ENCODE results near the gene RAB11FIP5.

Gene RAB11FIP5

DNA sequence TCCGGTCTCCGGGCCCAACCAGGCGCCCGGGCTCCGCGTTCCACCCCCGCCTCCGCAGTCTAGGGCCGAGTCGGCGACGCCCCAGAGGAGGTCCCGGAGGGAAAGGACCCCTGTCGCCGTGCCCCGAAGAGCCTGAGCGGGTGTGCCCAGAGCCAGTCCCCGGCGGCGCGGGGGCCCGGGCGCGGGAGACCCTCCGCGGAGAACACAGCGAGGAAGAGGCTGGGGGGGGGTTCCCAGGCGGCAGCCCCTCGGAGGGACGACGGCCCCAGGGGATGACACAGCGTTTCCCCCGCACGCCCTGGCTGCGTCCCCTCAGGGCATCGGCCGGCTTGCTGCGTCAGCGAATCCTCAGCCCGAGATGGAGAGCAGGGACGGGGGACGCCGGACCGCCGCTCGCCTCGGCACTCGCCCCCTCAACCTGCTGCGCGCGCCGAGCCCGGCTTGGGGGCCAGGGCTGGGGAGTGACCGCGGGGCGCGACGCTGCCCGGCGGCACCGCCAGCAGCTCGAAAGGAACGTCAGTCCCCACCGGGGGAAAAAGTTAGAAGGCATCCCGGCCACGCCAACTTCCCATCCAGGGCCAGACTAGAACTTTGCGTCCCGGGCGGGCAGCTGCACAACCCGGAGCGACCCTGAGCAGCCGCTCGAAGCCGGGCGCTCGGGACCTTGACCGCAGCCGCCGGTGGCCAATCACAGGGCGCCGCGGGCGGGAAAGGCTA, 41.9 kb downstream of the RAB11FIP5 start:
- ATAC-seq = peak; percentile 43
- TF ChIP-seq OSR1 (CRISPR knock-in tag; IDR thresholded peaks at IDR 0.05) (no peak), ZFP3 (CRISPR knock-in tag; IDR thresholded peaks at IDR 0.05) (no peak), SNAI2 (CRISPR knock-in tag; IDR thresholded peaks at IDR 0.05) (no peak), ZC3H10 (CRISPR knock-in tag; IDR thresholded peaks at IDR 0.05) (no peak), TCF4 (CRISPR knock-in tag; IDR thresholded peaks at IDR 0.05; ENCODE audit: borderline replicate concordance) (no peak), ZNF565 (CRISPR knock-in tag; conservative IDR thresholded peaks at IDR 0.05; ENCODE audit: low read depth) (no peak)
- TF ChIP-seq, protein P1, sequence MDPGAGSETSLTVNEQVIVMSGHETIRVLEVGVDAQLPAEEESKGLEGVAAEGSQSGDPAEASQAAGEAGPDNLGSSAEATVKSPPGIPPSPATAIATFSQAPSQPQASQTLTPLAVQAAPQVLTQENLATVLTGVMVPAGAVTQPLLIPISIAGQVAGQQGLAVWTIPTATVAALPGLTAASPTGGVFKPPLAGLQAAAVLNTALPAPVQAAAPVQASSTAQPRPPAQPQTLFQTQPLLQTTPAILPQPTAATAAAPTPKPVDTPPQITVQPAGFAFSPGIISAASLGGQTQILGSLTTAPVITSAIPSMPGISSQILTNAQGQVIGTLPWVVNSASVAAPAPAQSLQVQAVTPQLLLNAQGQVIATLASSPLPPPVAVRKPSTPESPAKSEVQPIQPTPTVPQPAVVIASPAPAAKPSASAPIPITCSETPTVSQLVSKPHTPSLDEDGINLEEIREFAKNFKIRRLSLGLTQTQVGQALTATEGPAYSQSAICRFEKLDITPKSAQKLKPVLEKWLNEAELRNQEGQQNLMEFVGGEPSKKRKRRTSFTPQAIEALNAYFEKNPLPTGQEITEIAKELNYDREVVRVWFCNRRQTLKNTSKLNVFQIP (CRISPR knock-in tag; IDR thresholded peaks at IDR 0.05; ENCODE audit: borderline replicate concordance, low read depth) = no peak
- TF ChIP-seq, protein P2, sequence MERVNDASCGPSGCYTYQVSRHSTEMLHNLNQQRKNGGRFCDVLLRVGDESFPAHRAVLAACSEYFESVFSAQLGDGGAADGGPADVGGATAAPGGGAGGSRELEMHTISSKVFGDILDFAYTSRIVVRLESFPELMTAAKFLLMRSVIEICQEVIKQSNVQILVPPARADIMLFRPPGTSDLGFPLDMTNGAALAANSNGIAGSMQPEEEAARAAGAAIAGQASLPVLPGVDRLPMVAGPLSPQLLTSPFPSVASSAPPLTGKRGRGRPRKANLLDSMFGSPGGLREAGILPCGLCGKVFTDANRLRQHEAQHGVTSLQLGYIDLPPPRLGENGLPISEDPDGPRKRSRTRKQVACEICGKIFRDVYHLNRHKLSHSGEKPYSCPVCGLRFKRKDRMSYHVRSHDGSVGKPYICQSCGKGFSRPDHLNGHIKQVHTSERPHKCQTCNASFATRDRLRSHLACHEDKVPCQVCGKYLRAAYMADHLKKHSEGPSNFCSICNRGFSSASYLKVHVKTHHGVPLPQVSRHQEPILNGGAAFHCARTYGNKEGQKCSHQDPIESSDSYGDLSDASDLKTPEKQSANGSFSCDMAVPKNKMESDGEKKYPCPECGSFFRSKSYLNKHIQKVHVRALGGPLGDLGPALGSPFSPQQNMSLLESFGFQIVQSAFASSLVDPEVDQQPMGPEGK (CRISPR knock-in tag; IDR thresholded peaks at IDR 0.05; ENCODE audit: borderline replicate concordance) = no peak

DNA sequence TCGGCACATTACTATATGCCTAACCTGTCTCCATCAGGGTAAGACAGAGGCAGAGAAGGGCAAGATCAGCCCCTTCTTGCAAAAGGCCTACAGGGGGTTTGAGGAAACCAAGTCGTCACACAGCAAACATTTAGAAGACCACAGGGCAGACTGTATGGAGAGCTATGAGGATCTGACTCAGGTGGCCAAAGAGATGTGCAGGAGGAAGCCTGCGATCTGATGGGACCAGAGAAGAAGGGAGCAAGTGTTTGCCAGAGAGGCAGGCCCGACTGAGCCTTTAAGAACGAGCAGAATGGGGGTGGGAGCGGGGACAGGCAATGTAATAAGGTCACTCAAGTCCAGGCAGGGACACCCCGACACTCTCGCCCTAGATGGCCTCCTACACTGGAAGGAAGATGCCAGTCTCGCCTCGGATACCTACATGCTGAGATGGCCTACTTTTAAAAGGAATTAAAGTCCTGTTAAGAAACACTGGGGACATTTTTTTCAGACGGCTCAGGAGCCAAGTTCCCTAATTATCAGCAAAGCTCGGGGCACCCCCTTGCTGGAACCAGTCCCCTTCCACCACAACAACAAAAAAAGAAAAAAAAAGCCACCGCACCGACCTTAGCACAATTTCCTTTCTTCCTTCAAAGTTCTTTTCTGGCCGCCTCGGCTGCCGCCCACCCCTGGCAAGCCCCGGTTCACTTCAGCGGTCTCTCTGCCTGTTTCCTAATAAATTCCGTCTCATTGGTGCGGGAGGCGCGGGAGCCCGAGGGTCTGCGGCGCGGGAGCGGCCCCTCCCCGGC, 42.7 kb downstream of the RAB11FIP5 start:
- no peak for ATAC-seq
- TF ChIP-seq ZFP30 (CRISPR knock-in tag; IDR thresholded peaks at IDR 0.05) = no peak
- TF ChIP-seq ZNF70 (CRISPR knock-in tag; IDR thresholded peaks at IDR 0.05) = no peak
- no peak for TF ChIP-seq TCF4 (CRISPR knock-in tag; IDR thresholded peaks at IDR 0.05; ENCODE audit: borderline replicate concordance)
- no peak for TF ChIP-seq ZNF565 (CRISPR knock-in tag; conservative IDR thresholded peaks at IDR 0.05; ENCODE audit: low read depth)
- no peak for TF ChIP-seq OSR1 (CRISPR knock-in tag; IDR thresholded peaks at IDR 0.05)
- TF ChIP-seq, protein P1 (CRISPR knock-in tag; IDR thresholded peaks at IDR 0.05; ENCODE audit: borderline replicate concordance, low read depth) = no peak
- TF ChIP-seq PPARA (CRISPR knock-in tag; IDR thresholded peaks at IDR 0.05; ENCODE audit: borderline replicate concordance) = no peak
- TF ChIP-seq, protein P3, sequence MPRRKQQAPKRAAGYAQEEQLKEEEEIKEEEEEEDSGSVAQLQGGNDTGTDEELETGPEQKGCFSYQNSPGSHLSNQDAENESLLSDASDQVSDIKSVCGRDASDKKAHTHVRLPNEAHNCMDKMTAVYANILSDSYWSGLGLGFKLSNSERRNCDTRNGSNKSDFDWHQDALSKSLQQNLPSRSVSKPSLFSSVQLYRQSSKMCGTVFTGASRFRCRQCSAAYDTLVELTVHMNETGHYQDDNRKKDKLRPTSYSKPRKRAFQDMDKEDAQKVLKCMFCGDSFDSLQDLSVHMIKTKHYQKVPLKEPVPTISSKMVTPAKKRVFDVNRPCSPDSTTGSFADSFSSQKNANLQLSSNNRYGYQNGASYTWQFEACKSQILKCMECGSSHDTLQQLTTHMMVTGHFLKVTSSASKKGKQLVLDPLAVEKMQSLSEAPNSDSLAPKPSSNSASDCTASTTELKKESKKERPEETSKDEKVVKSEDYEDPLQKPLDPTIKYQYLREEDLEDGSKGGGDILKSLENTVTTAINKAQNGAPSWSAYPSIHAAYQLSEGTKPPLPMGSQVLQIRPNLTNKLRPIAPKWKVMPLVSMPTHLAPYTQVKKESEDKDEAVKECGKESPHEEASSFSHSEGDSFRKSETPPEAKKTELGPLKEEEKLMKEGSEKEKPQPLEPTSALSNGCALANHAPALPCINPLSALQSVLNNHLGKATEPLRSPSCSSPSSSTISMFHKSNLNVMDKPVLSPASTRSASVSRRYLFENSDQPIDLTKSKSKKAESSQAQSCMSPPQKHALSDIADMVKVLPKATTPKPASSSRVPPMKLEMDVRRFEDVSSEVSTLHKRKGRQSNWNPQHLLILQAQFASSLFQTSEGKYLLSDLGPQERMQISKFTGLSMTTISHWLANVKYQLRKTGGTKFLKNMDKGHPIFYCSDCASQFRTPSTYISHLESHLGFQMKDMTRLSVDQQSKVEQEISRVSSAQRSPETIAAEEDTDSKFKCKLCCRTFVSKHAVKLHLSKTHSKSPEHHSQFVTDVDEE (CRISPR knock-in tag; IDR thresholded peaks at IDR 0.05) = no peak
- no peak for TF ChIP-seq ZFP3 (CRISPR knock-in tag; IDR thresholded peaks at IDR 0.05)
- TF ChIP-seq, protein P4, sequence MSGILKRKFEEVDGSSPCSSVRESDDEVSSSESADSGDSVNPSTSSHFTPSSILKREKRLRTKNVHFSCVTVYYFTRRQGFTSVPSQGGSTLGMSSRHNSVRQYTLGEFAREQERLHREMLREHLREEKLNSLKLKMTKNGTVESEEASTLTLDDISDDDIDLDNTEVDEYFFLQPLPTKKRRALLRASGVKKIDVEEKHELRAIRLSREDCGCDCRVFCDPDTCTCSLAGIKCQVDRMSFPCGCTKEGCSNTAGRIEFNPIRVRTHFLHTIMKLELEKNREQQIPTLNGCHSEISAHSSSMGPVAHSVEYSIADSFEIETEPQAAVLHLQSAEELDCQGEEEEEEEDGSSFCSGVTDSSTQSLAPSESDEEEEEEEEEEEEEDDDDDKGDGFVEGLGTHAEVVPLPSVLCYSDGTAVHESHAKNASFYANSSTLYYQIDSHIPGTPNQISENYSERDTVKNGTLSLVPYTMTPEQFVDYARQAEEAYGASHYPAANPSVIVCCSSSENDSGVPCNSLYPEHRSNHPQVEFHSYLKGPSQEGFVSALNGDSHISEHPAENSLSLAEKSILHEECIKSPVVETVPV (CRISPR knock-in tag; IDR thresholded peaks at IDR 0.05) = no peak
- TF ChIP-seq ISL1 (CRISPR knock-in tag; IDR thresholded peaks at IDR 0.05) = no peak
- no peak for TF ChIP-seq SNAI2 (CRISPR knock-in tag; IDR thresholded peaks at IDR 0.05)
- TF ChIP-seq, protein P2 (CRISPR knock-in tag; IDR thresholded peaks at IDR 0.05; ENCODE audit: borderline replicate concordance) = no peak
- TF ChIP-seq BACH2 (CRISPR knock-in tag; IDR thresholded peaks at IDR 0.05; ENCODE audit: borderline replicate concordance) = no peak
- TF ChIP-seq ZC3H10 (CRISPR knock-in tag; IDR thresholded peaks at IDR 0.05) = no peak
- TF ChIP-seq ZNF8 (CRISPR knock-in tag; IDR thresholded peaks at IDR 0.05) = no peak
- no peak for TF ChIP-seq GLIS3 (CRISPR knock-in tag; IDR thresholded peaks at IDR 0.05)
- no peak for TF ChIP-seq ESRRG (CRISPR knock-in tag; IDR thresholded peaks at IDR 0.05)
- TF ChIP-seq CREB5 (CRISPR knock-in tag; IDR thresholded peaks at IDR 0.05; ENCODE audit: low read depth) = no peak
- TF ChIP-seq RARB (CRISPR knock-in tag; IDR thresholded peaks at IDR 0.05) = no peak
